ENCODE results near the gene SLITRK3. TPM values are rescaled to one million over a fixed set of nuclear protein-coding genes. Genes with fewer than 3 reads are reported as not detected.

The SLITRK3 gene
- total RNA-seq, 4 donors from 2014 or later = 12.7 to 24.3 (median 14.4) TPM

- Histone ChIP-seq H3K36me3 (no peaks in the 10 kb centered on the region), H3K9me3 (no peaks in the 10 kb centered on the region), H3K27me3 (no peaks in the 10 kb centered on the region), H3K4me3 (peak overlapping the region; percentile 53 to 66), H3K27ac (peak overlapping the region; percentile 22 to 77 (median 74)), H3K4me1 (peaks cover 0 to 13% (median 4%) of the 10 kb centered on the region in 3 donors)
- WGBS, 2 donors (ENCODE audit: low coverage in 1 of 2) = 14 to 19% methylated on average over 21 to 26 of the region's 26 CpGs
- ATAC-seq = peak; percentile 89
- no peak for TF ChIP-seq POLR2A (IDR thresholded peaks at IDR 0.05)
- peak; percentile 57 to 93 (median 68) for TF ChIP-seq CTCF (IDR thresholded peaks at IDR 0.05)
- TF ChIP-seq EP300 (IDR thresholded peaks at IDR 0.05) = no peak
These were observed 10.5 kb upstream of the SLITRK3 start for GRCh38 chr3:165206454-165207266.

- ATAC-seq = no peak
These were observed 8.3 kb upstream of the SLITRK3 start for GRCh38 chr3:165204445-165204844.

GRCh38 chr3:165202995-165203394, 6.8 kb upstream of the SLITRK3 start:
- 89 to 93% methylated on average over 5 of the region's 5 CpGs for WGBS, 2 donors (ENCODE audit: low coverage in 1 of 2)
- H3K27me3 ChIP-seq = peaks cover 9% of the 10 kb centered on the region

More at GRCh38 chr3:165204445-165204844, 8.3 kb upstream of the SLITRK3 start:
- Histone ChIP-seq H3K27me3 (no peaks in the 10 kb centered on the region), H3K4me1 (no peaks in the 10 kb centered on the region), H3K9me3 (no peaks in the 10 kb centered on the region), H3K36me3 (no peaks in the 10 kb centered on the region), H3K27ac (no peak overlapping the region), H3K4me3 (no peak overlapping the region)
- 86 to 92% methylated on average over 1 of the region's 1 CpG for WGBS, 2 donors (ENCODE audit: low coverage in 1 of 2)
- TF ChIP-seq POLR2A (IDR thresholded peaks at IDR 0.05) (no peak), POLR2AphosphoS5 (IDR thresholded peaks at IDR 0.05) (no peak), EP300 (IDR thresholded peaks at IDR 0.05) (no peak), CTCF (IDR thresholded peaks at IDR 0.05) (no peak)

GRCh38 chr3:165201964-165202363, 5.8 kb upstream of the SLITRK3 start:
- H3K27me3 ChIP-seq = peaks cover 19% of the 10 kb centered on the region
- no peak for TF ChIP-seq EP300 (IDR thresholded peaks at IDR 0.05)
- TF ChIP-seq POLR2AphosphoS5 (IDR thresholded peaks at IDR 0.05) = no peak
- no peak for TF ChIP-seq CTCF (IDR thresholded peaks at IDR 0.05)
- TF ChIP-seq POLR2A (IDR thresholded peaks at IDR 0.05) = no peak
- no peak for ATAC-seq
- no peak overlapping the region for H3K4me3 ChIP-seq
- WGBS, 2 donors (ENCODE audit: low coverage in 1 of 2) = 91 to 96% methylated on average over 2 of the region's 2 CpGs
- peaks cover 0 to 8% (median 0%) of the 10 kb centered on the region in 3 donors for H3K4me1 ChIP-seq
- no peaks in the 10 kb centered on the region for H3K9me3 ChIP-seq
- H3K27ac ChIP-seq = no peak overlapping the region
- no peaks in the 10 kb centered on the region for H3K36me3 ChIP-seq

More at GRCh38 chr3:165202995-165203394, 6.8 kb upstream of the SLITRK3 start:
- no peaks in the 10 kb centered on the region for H3K36me3 ChIP-seq
- TF ChIP-seq CTCF (IDR thresholded peaks at IDR 0.05) (no peak), POLR2A (IDR thresholded peaks at IDR 0.05) (no peak), EP300 (IDR thresholded peaks at IDR 0.05) (no peak), POLR2AphosphoS5 (IDR thresholded peaks at IDR 0.05) (no peak)
- H3K9me3 ChIP-seq = no peaks in the 10 kb centered on the region
- peak overlapping the region in 1 of 4 donors; percentile 3 for H3K27ac ChIP-seq
- no peaks in the 10 kb centered on the region for H3K4me1 ChIP-seq
- H3K4me3 ChIP-seq = no peak overlapping the region
- ATAC-seq = no peak

GRCh38 chr3:165197481-165197800, 1.3 kb upstream of the SLITRK3 start:
- 15 to 28% methylated on average over 3 of the region's 3 CpGs for WGBS, 2 donors (ENCODE audit: low coverage in 1 of 2)

More at GRCh38 chr3:165197481-165197800, 1.3 kb upstream of the SLITRK3 start:
- ATAC-seq = no peak
- H3K27me3 ChIP-seq = peaks cover 63% of the 10 kb centered on the region
- TF ChIP-seq POLR2AphosphoS5 (IDR thresholded peaks at IDR 0.05) (no peak), EP300 (IDR thresholded peaks at IDR 0.05) (no peak), POLR2A (IDR thresholded peaks at IDR 0.05) (no peak), CTCF (IDR thresholded peaks at IDR 0.05) (no peak)
- H3K4me1 ChIP-seq = peaks cover 0 to 42% (median 0%) of the 10 kb centered on the region in 3 donors
- H3K9me3 ChIP-seq = no peaks in the 10 kb centered on the region
- peak overlapping the region; percentile 66 to 94 (median 90) for H3K27ac ChIP-seq
- no peaks in the 10 kb centered on the region for H3K36me3 ChIP-seq
- peak overlapping the region; percentile 66 for H3K4me3 ChIP-seq
